Ramos (cell line): Measurements from ENCODE around the gene YIF1B.
"Not testable (repeated sequence)": the region's sequence is repeated elsewhere in the genome, so short reads cannot be mapped to it uniquely, and the experiment has no call there.

Experiments used
- in situ Hi-C: fragments of 300-500 bp; cut with MboI; formaldehyde crosslinking; loops from one replicate; pipeline ENCODE4 v1.14.3; 2022; ENCODE audit warnings: low sequenced_read_pairs; ENCODE audit not compliant: unreplicated experiment

The YIF1B gene

GRCh38 chr19:38278751-38279150, 37.0 kb downstream of the YIF1B start:
- in situ Hi-C loops: no loop called here

- in situ Hi-C loops: no loop called here
These were observed 37.6 kb downstream of the YIF1B start for GRCh38 chr19:38277969-38278680.

- in situ Hi-C loops: no loop called here
These were observed 38.2 kb downstream of the YIF1B start for GRCh38 chr19:38277549-38277948.

DNA sequence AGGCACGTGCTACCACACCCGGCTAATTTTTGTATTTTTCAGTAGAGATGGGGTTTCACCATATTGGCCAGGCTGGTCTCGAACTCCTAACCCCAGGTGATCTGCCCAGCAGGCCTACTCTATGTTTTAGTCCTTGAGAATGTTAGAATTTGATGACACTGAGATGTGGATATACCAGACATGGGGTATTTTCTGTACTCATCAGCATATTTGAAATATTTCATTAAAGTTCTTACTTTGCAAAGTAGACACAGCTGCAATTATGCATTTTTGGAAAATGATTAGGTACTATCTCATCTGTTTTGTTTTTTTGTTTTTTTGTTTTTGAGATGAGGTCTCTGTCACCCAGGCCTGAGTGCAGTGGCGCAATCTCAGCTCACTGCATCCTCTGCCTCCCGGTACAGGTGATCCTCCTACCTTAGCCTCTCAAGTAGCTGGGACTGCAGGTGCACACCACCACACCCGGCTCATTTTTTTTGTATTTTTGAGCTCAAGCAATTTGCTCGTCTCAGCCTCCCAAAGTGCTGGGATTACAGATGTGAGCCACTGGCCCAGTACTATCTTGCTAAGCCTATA, 38.7 kb downstream of the YIF1B start:
- in situ Hi-C loops: no loop called here

- in situ Hi-C loops: no loop called here
These were observed 41.0 kb downstream of the YIF1B start for GRCh38 chr19:38274739-38275138.

DNA sequence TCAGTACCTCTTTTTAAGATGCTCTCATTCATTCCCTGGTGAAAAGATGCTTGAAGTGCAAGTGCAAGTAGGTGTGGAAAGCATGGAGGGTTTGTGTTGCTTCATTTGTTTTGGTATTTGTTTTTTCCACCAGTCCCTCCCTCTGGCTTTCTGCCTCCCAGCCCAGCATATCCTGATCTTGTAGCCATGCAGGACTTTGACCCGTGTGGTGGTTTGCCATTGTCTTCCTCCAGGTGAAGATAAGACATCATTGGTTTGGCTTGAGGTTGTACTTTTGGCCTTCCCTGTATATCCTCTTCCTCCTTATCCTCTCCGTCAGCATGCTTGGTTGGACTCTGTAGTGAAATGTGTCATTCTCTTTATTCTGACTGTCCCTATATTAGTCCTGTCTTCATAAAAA, 42.2 kb downstream of the YIF1B start:
- in situ Hi-C loops: no loop called here

DNA sequence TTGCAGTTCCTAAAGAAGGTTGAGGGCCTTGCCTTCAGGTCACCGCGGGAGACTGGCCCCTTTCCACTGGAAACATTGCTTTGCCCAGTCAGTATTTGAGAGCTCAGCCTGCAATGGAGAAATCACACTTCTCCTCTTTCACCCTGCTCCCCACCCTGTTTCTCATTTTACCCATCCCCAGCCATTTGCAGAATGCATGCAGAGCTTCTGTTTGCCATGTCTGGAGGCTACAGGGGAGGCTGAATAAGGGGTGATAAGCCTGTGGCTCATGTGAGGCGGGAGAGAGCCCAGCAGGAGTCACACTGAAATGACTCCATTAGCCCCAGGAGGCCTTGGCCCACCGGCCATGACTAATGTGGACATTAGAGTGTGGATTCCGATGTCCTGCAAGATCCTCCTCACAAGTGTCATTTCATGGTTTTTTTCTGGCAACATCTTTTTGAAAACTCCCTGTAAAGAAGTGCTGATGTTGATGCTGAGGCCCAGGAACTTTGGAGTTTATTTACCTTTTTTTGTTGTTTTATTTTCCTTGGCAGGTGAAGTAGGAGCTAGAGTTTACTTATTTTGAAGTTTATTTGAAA, 45.1 kb downstream of the YIF1B start:
- in situ Hi-C loops: no loop called here

GRCh38 chr19:38268539-38268938, 47.2 kb downstream of the YIF1B start:
- in situ Hi-C loops: no loop called here

- in situ Hi-C loops: no loop called here
These were observed 47.8 kb downstream of the YIF1B start for GRCh38 chr19:38267761-38268483.

DNA sequence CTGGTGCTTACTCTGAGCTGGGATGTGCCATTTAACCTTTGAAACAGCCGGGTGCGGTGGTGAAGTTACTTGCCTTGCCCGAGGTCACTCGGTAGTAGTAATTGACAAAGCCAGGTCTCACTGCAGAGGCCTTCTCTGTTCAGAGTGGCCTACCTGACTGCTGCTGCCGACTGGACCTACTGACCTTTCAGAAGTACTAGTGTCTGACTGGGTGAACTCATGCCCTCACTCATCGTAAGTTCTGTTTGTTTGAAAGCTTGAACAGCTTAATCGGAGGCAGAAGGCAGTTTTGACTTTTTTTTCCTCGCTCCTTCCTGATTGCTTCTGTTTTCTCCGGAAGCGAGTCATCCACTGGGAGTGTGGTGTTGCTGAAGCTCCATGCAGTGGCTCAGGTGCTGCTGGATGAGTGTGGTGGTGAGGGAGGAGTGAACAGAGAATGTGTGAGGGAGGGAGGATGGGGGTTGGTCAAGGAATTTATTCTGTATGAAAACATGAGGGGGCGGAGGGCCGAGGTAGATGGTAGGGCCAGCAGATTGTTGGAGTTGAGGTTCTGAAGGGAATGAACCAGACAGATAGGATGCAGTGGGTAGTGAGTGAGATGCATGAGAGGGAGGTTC, 48.7 kb downstream of the YIF1B start:
- in situ Hi-C loops: no loop called here

DNA sequence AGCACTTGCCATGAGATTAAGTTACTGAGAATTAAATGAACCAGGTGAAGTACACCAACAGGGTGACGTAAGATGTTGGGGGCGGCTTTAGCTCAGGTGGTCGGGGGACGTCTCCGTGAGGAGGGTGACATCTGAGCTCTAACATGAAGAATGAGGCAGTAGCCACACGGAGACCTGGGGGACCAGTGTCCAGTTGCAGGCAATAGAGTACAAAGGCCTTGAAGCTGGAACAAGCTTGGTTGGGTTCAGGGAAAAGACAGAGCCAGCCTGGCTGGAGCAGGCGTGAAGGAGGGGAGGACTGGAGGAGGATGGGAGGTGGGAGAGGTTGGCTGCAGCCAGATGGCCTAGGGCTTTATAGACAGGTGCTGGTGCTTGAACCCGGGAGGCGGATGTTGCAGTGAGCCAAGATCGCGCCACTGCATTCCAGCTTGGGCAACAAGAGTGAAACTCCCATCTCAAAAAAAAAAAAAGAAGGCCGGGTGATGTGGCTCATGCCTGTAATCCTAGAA, 49.8 kb downstream of the YIF1B start:
- in situ Hi-C loops: no loop called here

DNA sequence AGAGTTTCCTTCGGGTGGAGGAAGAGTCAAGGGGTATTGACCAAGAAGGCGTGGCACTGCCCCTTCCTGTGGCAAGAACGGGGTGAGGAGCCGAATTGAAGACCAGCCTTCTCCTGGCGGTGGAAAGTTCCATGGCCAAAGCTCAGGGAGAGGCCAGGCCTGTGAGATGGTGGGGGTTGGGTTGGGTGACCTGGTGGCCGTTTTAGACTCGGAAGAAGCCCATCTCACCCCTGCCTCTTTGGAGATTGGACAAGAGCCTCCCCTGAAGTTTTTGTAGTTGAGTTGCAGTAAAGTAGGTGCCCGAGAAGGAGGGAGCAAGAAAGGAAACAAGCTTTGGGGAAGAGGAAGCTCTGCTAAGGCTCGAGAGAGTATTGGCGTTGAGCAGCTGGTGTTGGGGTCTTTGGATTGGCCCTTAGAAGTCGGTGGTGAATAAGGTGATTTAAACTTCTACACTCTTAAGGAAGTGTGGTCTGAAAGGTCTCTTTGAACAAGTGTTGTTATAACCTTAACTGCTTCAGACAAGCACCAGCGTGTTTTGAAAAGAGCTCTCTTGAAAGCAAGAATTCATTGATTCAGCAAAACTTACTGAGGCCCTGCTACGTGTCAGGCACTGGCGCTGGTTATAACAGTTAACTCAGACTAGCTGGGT, 50.4 kb downstream of the YIF1B start:
- in situ Hi-C loops: no loop called here

DNA sequence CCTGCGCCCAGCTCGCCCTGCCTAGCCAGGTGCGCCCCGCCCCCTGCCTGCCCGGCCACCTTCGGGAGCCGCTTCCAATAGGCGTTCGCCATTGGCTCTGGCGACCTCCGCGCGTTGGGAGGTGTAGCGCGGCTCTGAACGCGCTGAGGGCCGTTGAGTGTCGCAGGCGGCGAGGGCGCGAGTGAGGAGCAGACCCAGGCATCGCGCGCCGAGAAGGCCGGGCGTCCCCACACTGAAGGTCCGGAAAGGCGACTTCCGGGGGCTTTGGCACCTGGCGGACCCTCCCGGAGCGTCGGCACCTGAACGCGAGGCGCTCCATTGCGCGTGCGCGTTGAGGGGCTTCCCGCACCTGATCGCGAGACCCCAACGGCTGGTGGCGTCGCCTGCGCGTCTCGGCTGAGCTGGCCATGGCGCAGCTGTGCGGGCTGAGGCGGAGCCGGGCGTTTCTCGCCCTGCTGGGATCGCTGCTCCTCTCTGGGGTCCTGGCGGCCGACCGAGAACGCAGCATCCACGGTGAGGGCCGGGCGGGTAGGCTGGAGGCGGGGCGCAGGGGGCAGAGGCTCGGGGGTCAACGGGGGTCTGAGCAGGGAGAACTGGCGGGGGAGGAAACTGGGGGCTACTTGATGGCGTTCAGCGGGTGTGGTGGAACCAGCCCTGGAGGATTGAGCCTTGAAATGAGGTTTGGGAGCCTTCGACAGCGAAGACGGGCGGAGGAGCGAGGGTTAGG, 51.1 kb downstream of the YIF1B start, which contains the start of gene SPINT2:
Gene SPINT2, plus strand, starts transcription at position 88 of the 727 bp plus-strand sequence. Its CDS starts 320 bp downstream, at position 408.
- in situ Hi-C loops: no loop called here

DNA sequence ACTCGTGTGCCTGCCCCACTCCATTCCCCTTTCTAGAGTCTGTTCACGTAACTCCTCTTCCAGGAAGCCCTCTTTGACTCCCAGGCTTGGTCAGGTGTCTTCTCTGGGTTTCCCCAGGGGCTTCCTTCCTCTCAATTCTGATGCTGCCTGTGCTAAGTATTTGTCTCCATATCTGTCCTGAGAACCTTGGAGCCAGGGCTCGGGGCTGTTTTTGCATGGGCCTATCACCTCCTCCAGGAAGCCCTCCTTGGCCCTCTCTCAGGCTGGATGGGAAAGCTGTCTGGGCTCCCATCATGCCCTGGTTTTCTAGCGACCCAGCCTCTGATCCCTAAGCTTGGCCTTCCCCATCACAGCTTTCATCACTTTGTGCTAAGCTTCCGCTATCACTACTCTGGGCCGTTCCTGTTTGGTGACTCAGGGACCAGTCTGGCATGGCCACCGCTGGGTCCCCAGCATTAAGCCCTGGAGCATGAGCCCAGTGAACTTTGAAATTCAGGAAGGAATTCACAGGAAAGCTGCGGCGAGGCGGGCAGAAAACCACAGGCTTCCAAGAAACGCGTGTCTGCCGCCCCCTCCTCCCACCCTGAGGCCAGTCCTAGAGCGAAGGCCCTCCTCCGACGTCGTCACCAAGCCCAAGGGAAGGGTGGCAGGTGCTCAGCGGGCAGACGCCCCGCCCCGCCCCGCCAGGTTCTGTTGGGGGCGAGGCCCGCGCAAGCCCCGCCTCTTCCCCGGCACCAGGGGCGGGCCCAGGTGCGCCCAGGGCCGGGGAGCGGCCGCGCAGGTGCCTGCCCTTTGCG, 51.9 kb downstream of the YIF1B start:
- in situ Hi-C loops: no loop called here

DNA sequence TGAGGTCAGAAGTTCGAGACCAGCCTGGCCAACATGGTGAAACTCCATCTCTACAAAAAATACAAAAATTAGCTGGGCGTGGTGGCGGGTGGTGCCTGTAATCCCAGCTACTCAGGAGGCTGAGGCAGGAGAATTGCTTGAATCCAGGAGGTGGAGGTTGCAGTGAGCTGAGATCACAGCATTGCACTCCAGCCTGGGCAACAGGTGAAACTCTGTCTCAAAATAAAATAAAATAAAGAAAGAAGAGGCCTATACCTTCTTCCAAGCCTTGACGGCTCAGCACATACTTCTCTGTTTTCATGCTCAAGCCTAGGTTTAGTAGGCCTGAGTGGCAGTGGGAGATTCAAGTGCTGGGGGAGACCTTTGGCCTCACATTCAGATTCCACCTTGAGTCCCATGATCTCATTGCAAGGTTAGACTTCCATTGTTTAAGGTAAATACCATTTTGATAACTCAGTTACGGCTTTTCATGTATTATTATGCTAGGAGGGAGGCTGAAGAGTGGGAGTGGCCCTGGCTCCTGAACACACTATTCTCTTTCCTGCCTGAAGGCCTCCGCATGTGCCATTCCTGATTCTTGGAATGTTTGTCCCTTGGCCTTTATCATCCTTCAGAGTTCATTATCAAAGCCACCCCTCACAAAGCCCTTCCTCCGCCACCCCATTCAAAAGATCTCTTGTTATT, 53.0 kb downstream of the YIF1B start:
- in situ Hi-C loops: no loop called here

GRCh38 chr19:38261942-38262341, 53.8 kb downstream of the YIF1B start:
- in situ Hi-C loops: not testable (repeated sequence)

DNA sequence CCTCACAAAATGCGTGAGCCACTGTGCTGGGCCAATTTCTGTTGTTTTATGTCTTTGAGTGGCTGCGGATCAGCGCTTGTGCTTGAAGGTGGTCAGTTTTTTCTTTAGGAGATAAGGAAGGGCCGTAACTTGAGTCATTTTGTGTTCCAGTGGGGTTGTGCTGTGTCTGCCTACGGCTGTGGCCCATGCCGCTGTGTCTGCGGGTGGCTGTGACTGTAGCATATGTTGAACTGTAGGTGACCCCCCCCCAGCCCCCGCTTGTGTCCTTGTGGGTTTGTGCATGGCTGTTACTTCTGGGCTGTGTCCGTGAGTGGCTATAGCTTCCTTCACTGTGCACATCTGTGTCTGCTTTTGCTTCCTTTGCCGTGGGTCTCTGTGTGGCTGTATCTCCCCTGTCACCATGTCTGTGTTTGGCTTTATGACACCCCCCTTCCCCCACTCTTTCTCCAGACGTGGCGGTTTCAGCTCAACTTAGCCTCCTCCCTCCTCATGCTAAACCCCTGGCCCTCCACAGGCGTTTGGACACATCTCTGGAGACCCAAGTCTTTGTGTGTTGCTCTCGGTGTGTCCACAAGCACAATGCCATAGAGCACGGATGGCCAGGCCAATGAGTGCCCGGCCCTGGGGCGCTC, 60.2 kb downstream of the YIF1B start:
- in situ Hi-C loops: no loop called here

DNA sequence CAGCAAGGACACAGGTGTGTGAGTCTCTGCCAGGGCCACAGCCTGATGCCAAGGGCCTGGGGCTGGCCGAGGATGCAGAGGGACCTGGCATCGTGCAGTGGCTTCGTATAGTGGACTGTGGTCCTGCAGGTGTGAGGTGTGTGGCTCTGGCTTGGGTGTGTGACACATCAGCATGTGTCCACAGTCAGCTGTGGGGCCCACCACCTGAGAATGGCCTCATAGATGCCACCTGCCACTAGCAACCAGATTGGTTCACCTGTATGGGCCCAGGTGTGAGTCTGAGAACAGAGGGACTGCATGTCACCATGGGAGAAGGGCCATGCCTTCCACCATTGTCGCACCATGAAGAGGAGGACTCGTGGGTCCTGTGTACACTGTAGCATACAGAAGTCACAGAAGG, 62.0 kb downstream of the YIF1B start:
- in situ Hi-C loops: no loop called here
